Transverse colon (tissue), 4 donors: ENCODE data around the gene ANXA8L1. TPM values are rescaled to one million over a fixed set of nuclear protein-coding genes. Genes with fewer than 3 reads are reported as not detected.
A peak's percentile ranks its signal among the peaks of the same experiment; 100 is the strongest.
"Not testable (repeated sequence)": the region's sequence is repeated elsewhere in the genome, so short reads cannot be mapped to it uniquely, and the experiment has no call there.

Source experiments
- DNase-seq: peaks from one replicate; pipeline ENCODE4 v3.0.0-alpha.2; 2019
- H3K27ac ChIP-seq, 4 donors: fragments of 200-600 bp; sonication (generic); 2 replicates each; pipeline ENCODE4 v1.5.1; 2016 to 2018; ENCODE audit warnings: inconsistent platforms in 4 of 4
- H3K27me3 ChIP-seq: fragments of 200-600 bp; sonication (generic); 2 replicates; pipeline ENCODE4 v1.5.1; 2017; ENCODE audit warnings: inconsistent platforms
- H3K36me3 ChIP-seq, 4 donors: fragments of 200-600 bp; sonication (generic); 2 replicates each; pipeline ENCODE4 v1.5.1; 2017 to 2019; ENCODE audit warnings: inconsistent platforms in 4 of 4
- H3K4me1 ChIP-seq, 4 donors: fragments of 200-600 bp; sonication (generic); 2 replicates each; pipeline ENCODE4 v1.5.1; 2017 to 2020; ENCODE audit warnings: inconsistent platforms in 4 of 4
- H3K4me3 ChIP-seq, 4 donors: fragments of 200-600 bp; sonication (generic); 1 replicate in 1 of 4; 2 replicates in 3 of 4; pipeline versions ENCODE4 v1.5.1 to v1.6.1; 2017 to 2019; ENCODE audit warnings: inconsistent platforms in 4 of 4
- H3K9me3 ChIP-seq, 2 donors: fragments of 200-600 bp; sonication (generic); 2 replicates each; pipeline ENCODE4 v1.5.1; 2017 to 2019; ENCODE audit warnings: inconsistent platforms in 2 of 2
- WGBS, 2 donors: methylation state at CpG; one replicate each; pipeline ENCODE4 v1.1.5; 2018; ENCODE audit warnings: low coverage in 1 of 2; 5-methylcytosine and 5-hydroxymethylcytosine counted together
- in situ Hi-C, 4 donors: fragments of 200-750 bp; cut with MboI; loops; one replicate each; pipeline versions ENCODE4 v1.15.0 to v1.15.1; 2017; ENCODE audit warnings: low sequenced_read_pairs in 3 of 4, low pct_ligation_motif_present in 1 of 4, low pct_unique_long_range_greater_than_20kb in 1 of 4
- intact Hi-C: fragments of 100-400 bp; cut with DNase I; formaldehyde crosslinking; loops from one replicate; pipeline ENCODE4 v1.15.1; 2023; ENCODE audit warnings: low total_unique reads
- total RNA-seq, 4 donors: library from RNA; depleted of rRNA; stranded (reverse); fragments of >200 nt; gene quantifications; one replicate each; pipeline ENCODE4 v1.1.0, GENCODE V29; 2016

Gene ANXA8L1
- total RNA-seq, 4 donors from 2014 or later = not detected

- intact Hi-C loops, H3K27ac ChIP-seq, H3K4me3 ChIP-seq, H3K36me3 ChIP-seq, DNase-seq, H3K27me3 ChIP-seq, H3K4me1 ChIP-seq, H3K9me3 ChIP-seq, in situ Hi-C loops: not testable (repeated sequence)
Measured at GRCh38 chr10:46411123-46411522, 35.5 kb downstream of the ANXA8L1 start.

- DNase-seq, H3K9me3 ChIP-seq, H3K27ac ChIP-seq, in situ Hi-C loops, intact Hi-C loops, H3K4me1 ChIP-seq, H3K27me3 ChIP-seq, H3K36me3 ChIP-seq, H3K4me3 ChIP-seq: not testable (repeated sequence)
- WGBS, 2 donors = no CpG with 5 or more reads among the region's 5 CpGs
Measured at GRCh38 chr10:46412665-46413064, 37.1 kb downstream of the ANXA8L1 start.

DNA sequence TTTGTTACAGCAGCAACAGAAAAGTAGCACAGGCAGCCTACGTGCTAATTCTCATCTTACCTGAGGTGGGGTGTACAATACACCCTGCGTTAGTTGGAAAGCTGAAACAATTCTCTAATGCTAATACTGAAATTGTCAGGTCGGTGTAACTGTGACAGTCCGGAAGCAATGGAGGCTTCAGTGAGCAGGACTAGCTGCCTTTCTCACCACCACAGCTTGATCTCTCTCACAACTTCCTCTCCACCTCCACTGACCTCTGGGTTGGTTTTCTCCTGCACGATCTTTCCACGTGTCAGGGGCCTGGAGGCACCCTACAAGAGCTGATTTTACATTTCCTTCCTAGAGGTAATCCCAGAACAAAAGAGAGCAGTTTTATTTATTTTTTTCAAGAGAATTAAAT lies 39.7 kb downstream of the ANXA8L1 start:
- H3K4me3 ChIP-seq, in situ Hi-C loops, intact Hi-C loops, DNase-seq, H3K9me3 ChIP-seq, H3K27ac ChIP-seq, H3K27me3 ChIP-seq, H3K4me1 ChIP-seq, H3K36me3 ChIP-seq: not testable (repeated sequence)
- 87% methylated on average over 3 to 4 of the region's 6 CpGs for WGBS, 2 donors

DNA sequence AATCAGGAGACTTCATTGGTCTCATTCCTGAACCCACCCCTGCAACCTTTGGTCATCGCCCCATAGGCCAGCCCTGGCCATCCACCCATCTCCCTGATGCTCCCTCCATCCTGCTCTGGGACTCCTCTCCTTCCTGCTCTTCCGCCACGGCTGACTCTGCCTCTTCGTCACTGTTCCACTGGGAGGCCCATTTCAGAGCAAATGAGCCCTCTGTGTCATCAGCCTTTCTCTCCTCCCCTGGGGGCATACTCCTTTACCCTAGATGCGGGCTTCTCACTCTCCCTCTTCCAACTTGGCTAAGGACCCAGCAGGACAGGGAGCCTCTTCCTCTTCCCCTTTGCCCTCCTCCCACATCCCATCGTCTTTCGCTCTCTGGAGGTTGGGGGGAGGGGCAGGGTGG lies 42.7 kb downstream of the ANXA8L1 start:
- intact Hi-C loops, H3K4me3 ChIP-seq, H3K36me3 ChIP-seq, H3K27me3 ChIP-seq, in situ Hi-C loops, H3K4me1 ChIP-seq, DNase-seq, H3K9me3 ChIP-seq: not testable (repeated sequence)
- WGBS, 2 donors = 95% methylated on average over 5 of the region's 7 CpGs; no CpG with 5 or more reads in 1 of the 2 donors
- H3K27ac ChIP-seq = peak overlapping the region in 3 of 4 donors; percentile 41 to 52 (median 46)

DNA sequence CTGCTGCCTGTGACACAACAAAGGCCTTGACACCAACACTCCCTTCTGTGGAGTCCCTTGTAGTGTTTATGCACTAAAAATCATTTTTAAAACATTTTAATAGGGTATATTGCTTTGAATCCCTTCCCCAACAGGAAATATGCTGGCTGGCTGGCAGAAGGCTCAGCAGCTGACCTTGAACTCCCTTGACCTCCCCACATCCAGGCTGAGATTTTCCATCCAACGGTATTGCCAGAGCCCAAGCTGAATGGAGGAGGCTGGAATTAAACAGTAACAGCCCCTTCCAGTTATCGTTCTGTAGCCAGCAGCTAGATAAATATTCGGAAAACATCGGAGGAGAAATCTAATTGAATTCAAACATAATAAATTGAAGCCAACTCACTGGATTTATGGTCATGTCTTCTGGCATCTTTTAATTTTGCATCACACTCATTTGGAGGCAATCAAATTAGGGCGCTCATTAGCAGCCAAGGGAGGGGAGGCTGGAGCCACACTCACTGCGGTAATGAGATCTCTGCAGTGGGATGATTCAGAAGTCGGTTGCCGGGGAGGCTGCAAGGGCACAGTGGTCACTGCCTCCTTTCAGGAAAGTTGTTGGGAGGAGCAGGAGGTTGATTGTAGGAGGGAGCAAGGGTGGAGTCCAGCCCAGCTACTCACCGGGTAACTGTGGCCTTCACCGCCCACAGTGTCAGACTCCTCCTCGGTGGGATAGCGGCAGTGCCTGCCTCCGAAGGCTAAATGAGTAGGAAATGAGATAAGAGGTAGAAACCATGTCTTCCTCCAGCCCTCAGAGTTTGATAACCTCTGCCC lies 44.2 kb downstream of the ANXA8L1 start:
- H3K4me1 ChIP-seq, H3K27me3 ChIP-seq, H3K9me3 ChIP-seq, H3K27ac ChIP-seq, DNase-seq, H3K36me3 ChIP-seq, intact Hi-C loops, H3K4me3 ChIP-seq, in situ Hi-C loops: not testable (repeated sequence)
- WGBS, 2 donors = 44 to 54% methylated on average over 4 of the region's 13 CpGs

DNA sequence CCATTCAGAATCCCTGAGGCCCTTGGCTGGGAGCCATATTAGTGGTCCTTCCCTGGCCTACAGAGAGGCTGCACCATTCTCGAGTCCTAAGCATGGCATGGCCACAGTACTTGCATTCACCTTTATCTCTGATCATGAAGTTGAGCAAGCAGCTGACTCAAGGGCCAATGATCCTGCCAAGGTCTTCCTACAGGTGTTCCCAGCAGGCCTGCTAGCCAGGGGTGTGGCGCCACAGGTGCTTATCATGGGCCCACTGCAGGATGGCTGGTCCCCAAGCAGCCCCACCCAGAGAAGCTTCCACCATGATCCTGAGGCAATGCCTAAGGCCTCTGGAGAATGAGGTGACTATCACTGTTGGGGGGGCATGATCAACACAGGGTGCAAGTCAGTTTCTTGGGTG lies 48.0 kb downstream of the ANXA8L1 start:
- H3K36me3 ChIP-seq, DNase-seq, in situ Hi-C loops, H3K4me1 ChIP-seq, H3K4me3 ChIP-seq, intact Hi-C loops, H3K27me3 ChIP-seq, H3K27ac ChIP-seq, H3K9me3 ChIP-seq: not testable (repeated sequence)
- no CpG with 5 or more reads among the region's 2 CpGs for WGBS, 2 donors

DNA sequence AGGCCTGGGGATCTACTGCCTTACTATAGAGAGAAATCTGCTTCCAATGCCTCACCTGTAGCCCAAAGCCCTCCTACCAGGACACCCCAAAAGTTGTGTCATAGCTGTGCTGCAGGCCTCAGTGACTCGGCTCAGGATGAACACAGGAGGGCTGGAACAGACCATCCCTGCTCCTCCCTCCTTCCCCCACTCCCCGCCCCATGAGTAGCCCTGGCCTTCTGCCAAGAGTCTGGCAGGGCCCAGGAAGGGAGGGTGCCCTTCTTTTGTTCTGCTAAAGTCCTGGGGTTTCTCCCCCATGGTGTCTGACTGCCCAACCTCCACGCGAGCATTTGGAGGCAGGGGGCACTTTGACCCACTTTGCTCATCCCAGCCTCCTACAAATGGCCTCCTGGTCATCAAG lies 65.4 kb downstream of the ANXA8L1 start:
- H3K4me1 ChIP-seq, H3K27ac ChIP-seq, H3K9me3 ChIP-seq, H3K27me3 ChIP-seq, H3K36me3 ChIP-seq, intact Hi-C loops, H3K4me3 ChIP-seq, in situ Hi-C loops: not testable (repeated sequence)
- peak; percentile 69 for DNase-seq
- no CpG with 5 or more reads among the region's 4 CpGs for WGBS, 2 donors

Other genes with a start within 250 kb of the ANXA8L1 start
- not detected for gene ANTXRL, start 88.8 kb upstream of the ANXA8L1 start, total RNA-seq
- 10 to 100 TPM in 1 of 4 donors, 1 to 10 TPM in 3; 1.1 to 23.9 (median 2.9) TPM for gene NPY4R, start 90.2 kb downstream of the ANXA8L1 start, total RNA-seq
- 10 to 100 TPM; 31.3 to 97.3 (median 53.1) TPM for gene GPRIN2, start 180.9 kb downstream of the ANXA8L1 start, total RNA-seq
- under 1 TPM; 0.32 to 0.80 (median 0.39) TPM for gene SYT15, start 203.4 kb downstream of the ANXA8L1 start, total RNA-seq